Measurements from ENCODE around the gene GRB7.
"Not testable (repeated sequence)": the region's sequence is repeated elsewhere in the genome, so short reads cannot be mapped to it uniquely, and the experiment has no call there.

Gene GRB7

DNA sequence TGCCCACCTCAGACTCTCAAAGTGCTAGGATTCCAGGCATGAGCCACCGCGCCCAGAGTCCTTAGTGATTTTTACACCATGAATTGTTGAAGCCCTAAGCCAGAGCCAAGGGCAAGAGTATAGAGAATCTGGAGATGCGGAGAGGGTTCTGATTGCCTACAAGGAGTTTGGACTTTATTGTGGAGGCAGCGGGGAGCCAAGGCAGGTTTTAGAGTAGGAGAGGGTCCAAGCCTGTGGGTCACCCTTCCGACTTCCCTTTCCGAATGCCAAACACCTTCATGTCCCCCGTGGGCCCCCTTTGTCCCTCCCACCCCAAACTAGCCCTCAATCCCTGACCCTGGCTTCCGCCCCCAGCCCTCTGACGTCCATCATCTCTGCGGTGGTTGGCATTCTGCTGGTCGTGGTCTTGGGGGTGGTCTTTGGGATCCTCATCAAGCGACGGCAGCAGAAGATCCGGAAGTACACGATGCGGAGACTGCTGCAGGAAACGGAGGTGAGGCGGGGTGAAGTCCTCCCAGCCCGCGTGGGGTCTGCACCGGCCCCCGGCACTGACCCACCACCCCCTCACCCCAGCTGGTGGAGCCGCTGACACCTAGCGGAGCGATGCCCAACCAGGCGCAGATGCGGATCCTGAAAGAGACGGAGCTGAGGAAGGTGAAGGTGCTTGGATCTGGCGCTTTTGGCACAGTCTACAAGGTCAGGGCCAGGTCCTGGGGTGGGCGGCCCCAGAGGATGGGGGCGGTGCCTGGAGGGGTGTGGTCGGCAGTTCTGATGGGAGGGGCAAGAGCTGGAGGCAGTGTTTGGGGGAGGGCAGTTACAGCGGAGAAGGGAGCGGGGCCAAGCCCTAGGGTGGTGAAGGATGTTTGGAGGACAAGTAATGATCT lies 14.5 kb upstream of the GRB7 start:
- Histone ChIP-seq H3K9me3 (replicated peaks; ENCODE audit: low read length) (no peaks in the 10 kb centered on the region), H3K4me3 (ENCODE audit: low read length) (no peak overlapping the region), H3K27me3 (ENCODE audit: control insufficient read depth, insufficient read depth, low read length) (no peaks in the 10 kb centered on the region), H3K9ac (ENCODE audit: low read depth, low read length) (no peak overlapping the region), H3K4me2 (ENCODE audit: low read length) (no peak overlapping the region), H3K4me1 (ENCODE audit: control insufficient read depth, insufficient read depth, low read length) (no peaks in the 10 kb centered on the region), H3K36me3 (ENCODE audit: insufficient read depth, low read length) (peaks cover 58% of the 10 kb centered on the region)

DNA sequence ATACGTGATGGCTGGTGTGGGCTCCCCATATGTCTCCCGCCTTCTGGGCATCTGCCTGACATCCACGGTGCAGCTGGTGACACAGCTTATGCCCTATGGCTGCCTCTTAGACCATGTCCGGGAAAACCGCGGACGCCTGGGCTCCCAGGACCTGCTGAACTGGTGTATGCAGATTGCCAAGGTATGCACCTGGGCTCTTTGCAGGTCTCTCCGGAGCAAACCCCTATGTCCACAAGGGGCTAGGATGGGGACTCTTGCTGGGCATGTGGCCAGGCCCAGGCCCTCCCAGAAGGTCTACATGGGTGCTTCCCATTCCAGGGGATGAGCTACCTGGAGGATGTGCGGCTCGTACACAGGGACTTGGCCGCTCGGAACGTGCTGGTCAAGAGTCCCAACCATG lies 13.0 kb upstream of the GRB7 start:
- Histone ChIP-seq H3K27me3 (ENCODE audit: control insufficient read depth, insufficient read depth, low read length) (no peaks in the 10 kb centered on the region), H3K4me1 (ENCODE audit: control insufficient read depth, insufficient read depth, low read length) (peaks cover 5% of the 10 kb centered on the region), H3K9me3 (replicated peaks; ENCODE audit: low read length) (no peaks in the 10 kb centered on the region), H3K36me3 (ENCODE audit: insufficient read depth, low read length) (peaks cover 56% of the 10 kb centered on the region), H3K9ac (ENCODE audit: low read depth, low read length) (no peak overlapping the region), H3K4me2 (ENCODE audit: low read length) (no peak overlapping the region), H3K4me3 (ENCODE audit: low read length) (no peak overlapping the region)

DNA sequence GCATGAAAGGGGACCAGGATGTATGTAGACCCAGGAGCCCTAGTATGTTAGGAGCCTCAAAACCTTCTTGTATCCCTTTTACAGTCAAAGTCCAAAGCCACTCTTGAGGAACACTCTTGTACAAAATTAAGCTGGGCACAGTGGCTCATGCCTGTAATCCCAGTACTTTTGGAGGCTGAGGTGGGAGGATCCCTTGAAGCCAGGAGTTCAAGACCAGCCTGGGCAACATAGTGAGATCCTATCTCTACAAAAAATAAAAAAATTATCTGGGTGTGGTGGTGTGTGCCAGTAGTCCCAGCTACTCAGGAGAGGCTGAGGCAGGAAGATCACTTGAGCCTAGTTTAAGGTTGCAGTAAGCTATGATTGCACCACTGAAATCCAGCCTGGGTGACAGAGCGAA lies 11.8 kb upstream of the GRB7 start:
- not testable (repeated sequence) for H3K4me2 ChIP-seq (ENCODE audit: low read length); H3K9me3 ChIP-seq (replicated peaks; ENCODE audit: low read length); H3K9ac ChIP-seq (ENCODE audit: low read depth, low read length); H3K4me3 ChIP-seq (ENCODE audit: low read length); H3K4me1 ChIP-seq (ENCODE audit: control insufficient read depth, insufficient read depth, low read length); H3K27me3 ChIP-seq (ENCODE audit: control insufficient read depth, insufficient read depth, low read length)
- H3K36me3 ChIP-seq (ENCODE audit: insufficient read depth, low read length): peaks cover 50% of the 10 kb centered on the region

DNA sequence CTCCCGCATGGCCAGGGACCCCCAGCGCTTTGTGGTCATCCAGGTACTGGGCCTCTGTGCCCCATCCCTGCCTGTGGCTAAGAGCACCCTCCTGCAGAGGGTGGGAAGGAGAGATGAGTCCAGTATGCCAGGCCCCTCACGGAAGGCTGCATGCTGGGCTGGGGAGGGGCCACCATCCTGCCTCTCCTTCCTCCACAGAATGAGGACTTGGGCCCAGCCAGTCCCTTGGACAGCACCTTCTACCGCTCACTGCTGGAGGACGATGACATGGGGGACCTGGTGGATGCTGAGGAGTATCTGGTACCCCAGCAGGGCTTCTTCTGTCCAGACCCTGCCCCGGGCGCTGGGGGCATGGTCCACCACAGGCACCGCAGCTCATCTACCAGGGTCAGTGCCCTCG lies 11.1 kb upstream of the GRB7 start:
- peaks cover 7% of the 10 kb centered on the region for H3K4me1 ChIP-seq (ENCODE audit: control insufficient read depth, insufficient read depth, low read length)
- H3K4me2 ChIP-seq (ENCODE audit: low read length): no peak overlapping the region
- peaks cover 50% of the 10 kb centered on the region for H3K36me3 ChIP-seq (ENCODE audit: insufficient read depth, low read length)
- H3K9me3 ChIP-seq (replicated peaks; ENCODE audit: low read length): no peaks in the 10 kb centered on the region
- no peaks in the 10 kb centered on the region for H3K27me3 ChIP-seq (ENCODE audit: control insufficient read depth, insufficient read depth, low read length)
- no peak overlapping the region for H3K4me3 ChIP-seq (ENCODE audit: low read length)
- no peak overlapping the region for H3K9ac ChIP-seq (ENCODE audit: low read depth, low read length)

DNA sequence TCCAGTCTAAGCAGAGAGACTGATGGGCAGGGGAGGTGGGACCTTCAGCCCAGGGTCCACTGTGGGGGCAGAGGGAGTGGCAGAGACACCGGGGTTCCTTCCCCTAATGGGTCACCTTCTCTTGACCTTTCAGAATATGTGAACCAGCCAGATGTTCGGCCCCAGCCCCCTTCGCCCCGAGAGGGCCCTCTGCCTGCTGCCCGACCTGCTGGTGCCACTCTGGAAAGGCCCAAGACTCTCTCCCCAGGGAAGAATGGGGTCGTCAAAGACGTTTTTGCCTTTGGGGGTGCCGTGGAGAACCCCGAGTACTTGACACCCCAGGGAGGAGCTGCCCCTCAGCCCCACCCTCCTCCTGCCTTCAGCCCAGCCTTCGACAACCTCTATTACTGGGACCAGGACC lies 10.2 kb upstream of the GRB7 start:
- Histone ChIP-seq H3K4me3 (ENCODE audit: low read length) (no peak overlapping the region), H3K27me3 (ENCODE audit: control insufficient read depth, insufficient read depth, low read length) (no peaks in the 10 kb centered on the region), H3K4me2 (ENCODE audit: low read length) (no peak overlapping the region), H3K36me3 (ENCODE audit: insufficient read depth, low read length) (peaks cover 46% of the 10 kb centered on the region), H3K9ac (ENCODE audit: low read depth, low read length) (no peak overlapping the region), H3K9me3 (replicated peaks; ENCODE audit: low read length) (no peaks in the 10 kb centered on the region), H3K4me1 (ENCODE audit: control insufficient read depth, insufficient read depth, low read length) (peaks cover 7% of the 10 kb centered on the region)

DNA sequence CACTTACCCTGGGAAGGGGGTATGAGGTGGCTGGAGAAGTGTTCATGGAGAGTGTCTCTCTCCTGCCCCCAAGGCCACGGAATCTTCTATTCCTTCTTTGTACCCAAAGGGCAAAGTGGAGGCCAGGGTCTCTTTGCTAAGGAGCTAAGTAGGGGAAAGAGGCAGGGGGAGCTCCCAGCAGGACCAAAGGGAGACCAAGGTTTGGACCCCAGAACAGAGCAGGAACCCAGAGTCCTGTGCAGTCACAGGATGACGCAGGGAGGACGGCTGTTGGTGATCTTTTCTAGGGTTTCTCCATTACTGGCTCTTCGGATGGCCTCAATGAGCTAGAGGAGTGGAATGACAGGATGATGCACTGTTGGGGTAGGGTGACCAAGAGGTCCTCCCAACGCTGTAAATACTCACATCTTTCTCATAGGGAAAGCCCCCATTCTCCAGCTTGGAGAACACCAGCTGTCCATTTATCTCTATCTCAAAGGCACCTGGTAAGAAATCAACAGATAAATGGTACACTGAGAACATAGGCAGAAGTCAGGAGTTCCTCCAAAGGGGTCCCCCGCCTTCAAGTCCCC lies 8.4 kb upstream of the GRB7 start:
- Histone ChIP-seq H3K27me3 (ENCODE audit: control insufficient read depth, insufficient read depth, low read length) (no peaks in the 10 kb centered on the region), H3K36me3 (ENCODE audit: insufficient read depth, low read length) (peaks cover 43% of the 10 kb centered on the region), H3K9ac (ENCODE audit: low read depth, low read length) (peak overlapping the region; percentile 81), H3K4me1 (ENCODE audit: control insufficient read depth, insufficient read depth, low read length) (peaks cover 7% of the 10 kb centered on the region), H3K4me2 (ENCODE audit: low read length) (peak overlapping the region; percentile 87), H3K9me3 (replicated peaks; ENCODE audit: low read length) (no peaks in the 10 kb centered on the region), H3K4me3 (ENCODE audit: low read length) (peak overlapping the region; percentile 75)

DNA sequence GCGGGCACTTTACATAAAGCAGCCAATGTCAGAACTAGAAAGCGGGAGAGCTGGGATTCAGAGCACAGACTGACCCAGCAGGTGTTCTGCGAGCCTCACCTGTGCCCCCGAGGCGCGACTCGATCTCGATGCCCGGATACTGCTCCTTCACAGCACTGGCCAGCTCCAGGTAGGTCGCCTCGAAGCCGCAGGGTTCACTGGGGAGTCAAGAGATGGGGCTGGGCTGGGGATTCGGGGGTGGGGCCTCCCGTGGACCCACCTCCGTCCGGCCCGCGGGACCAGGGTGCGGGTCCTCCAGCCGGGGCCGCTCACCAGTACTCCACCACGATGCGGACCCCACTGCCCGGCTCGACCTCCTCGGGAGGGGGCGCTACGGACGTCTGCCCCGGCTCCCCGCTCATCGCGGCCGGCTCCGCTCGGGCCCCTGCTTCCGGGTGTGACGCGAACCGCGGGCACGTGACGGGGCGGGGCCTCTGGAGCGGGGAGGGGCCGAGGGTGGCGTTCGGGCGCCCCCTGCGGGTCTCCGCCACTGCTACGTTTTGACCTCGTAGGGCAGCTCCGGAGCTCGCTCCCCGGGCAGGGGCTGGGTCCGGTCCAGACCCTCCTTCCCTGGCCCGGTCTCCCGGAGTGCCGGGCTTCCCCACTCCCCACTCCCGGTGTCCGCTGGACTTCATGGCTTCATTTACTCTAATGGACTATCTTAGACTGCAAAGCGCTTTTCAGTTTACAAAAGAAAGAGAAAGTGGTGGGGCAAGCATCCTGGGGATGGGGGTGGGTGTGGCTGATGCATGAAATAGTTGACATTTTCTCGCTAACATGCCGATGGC lies 7.4 kb upstream of the GRB7 start, which contains the start of gene MIEN1:
Gene MIEN1 (minus strand): TSS at position 438 of the 827 bp plus-strand sequence. CDS start 37 bp downstream, at position 401.
- H3K4me3 ChIP-seq (ENCODE audit: low read length): peak within 1 kb of the TSS; percentile 75
- H3K36me3 ChIP-seq (ENCODE audit: insufficient read depth, low read length): peaks cover 34% of the 10 kb centered on the region
- no peaks in the 10 kb centered on the region for H3K27me3 ChIP-seq (ENCODE audit: control insufficient read depth, insufficient read depth, low read length)

DNA sequence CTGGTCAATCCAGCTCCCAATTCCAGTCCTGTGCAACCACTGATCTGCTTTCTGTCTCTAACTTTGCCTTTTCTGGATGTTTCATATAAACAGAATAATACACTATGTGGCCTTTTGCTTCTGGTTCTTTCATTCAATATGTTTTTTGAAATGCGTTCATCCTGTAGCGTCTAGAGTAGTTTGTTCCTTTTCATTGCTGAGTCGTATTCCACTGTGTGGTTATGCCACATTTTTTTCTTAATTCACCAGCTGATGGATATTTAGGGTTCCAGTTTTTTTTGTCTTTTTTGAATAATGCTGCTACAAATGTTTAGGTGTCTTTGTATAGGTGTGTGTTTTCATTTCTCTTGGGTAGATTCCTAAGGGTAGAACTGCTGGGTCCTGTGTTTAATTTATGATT lies 5.2 kb upstream of the GRB7 start:
- no peak overlapping the region for H3K9ac ChIP-seq (ENCODE audit: low read depth, low read length)
- peaks cover 18% of the 10 kb centered on the region for H3K36me3 ChIP-seq (ENCODE audit: insufficient read depth, low read length)
- H3K4me3 ChIP-seq (ENCODE audit: low read length): no peak overlapping the region
- peaks cover 5% of the 10 kb centered on the region for H3K27me3 ChIP-seq (ENCODE audit: control insufficient read depth, insufficient read depth, low read length)
- H3K9me3 ChIP-seq (replicated peaks; ENCODE audit: low read length): no peaks in the 10 kb centered on the region
- no peak overlapping the region for H3K4me2 ChIP-seq (ENCODE audit: low read length)
- H3K4me1 ChIP-seq (ENCODE audit: control insufficient read depth, insufficient read depth, low read length): peaks cover 7% of the 10 kb centered on the region

More for the DNA sequence above, 7.4 kb upstream of the GRB7 start, which contains the start of gene MIEN1:
- Histone ChIP-seq H3K4me2 (ENCODE audit: low read length) (peak within 1 kb of the TSS; percentile 87), H3K9me3 (replicated peaks; ENCODE audit: low read length) (no peaks in the 10 kb centered on the region), H3K4me1 (ENCODE audit: control insufficient read depth, insufficient read depth, low read length) (peaks cover 7% of the 10 kb centered on the region), H3K9ac (ENCODE audit: low read depth, low read length) (peak within 1 kb of the TSS; percentile 81)

DNA sequence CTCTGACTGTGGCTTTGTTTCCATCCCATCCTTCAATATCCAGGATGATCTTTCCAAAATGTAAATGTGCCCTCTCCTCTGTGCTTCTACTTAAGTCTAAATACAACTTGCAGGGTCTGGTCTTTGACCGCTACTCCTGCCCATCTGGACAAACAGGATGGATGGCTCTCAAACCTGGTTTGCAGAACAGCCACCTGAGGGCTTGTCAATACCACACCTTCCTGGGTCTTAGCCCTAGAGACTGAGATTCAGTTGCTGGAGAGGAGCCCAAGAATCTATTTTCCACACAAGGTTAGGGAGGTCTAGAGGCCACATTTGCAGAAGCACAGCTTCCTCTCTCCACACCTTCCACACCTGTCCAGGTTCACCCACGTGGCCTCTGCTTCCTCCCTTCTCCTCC lies 1.9 kb upstream of the GRB7 start:
- Histone ChIP-seq H3K4me2 (ENCODE audit: low read length) (no peak overlapping the region), H3K27me3 (ENCODE audit: control insufficient read depth, insufficient read depth, low read length) (peaks cover 26% of the 10 kb centered on the region), H3K9ac (ENCODE audit: low read depth, low read length) (no peak overlapping the region), H3K4me1 (ENCODE audit: control insufficient read depth, insufficient read depth, low read length) (peaks cover 24% of the 10 kb centered on the region), H3K4me3 (ENCODE audit: low read length) (no peak overlapping the region), H3K36me3 (ENCODE audit: insufficient read depth, low read length) (no peaks in the 10 kb centered on the region), H3K9me3 (replicated peaks; ENCODE audit: low read length) (no peaks in the 10 kb centered on the region)

DNA sequence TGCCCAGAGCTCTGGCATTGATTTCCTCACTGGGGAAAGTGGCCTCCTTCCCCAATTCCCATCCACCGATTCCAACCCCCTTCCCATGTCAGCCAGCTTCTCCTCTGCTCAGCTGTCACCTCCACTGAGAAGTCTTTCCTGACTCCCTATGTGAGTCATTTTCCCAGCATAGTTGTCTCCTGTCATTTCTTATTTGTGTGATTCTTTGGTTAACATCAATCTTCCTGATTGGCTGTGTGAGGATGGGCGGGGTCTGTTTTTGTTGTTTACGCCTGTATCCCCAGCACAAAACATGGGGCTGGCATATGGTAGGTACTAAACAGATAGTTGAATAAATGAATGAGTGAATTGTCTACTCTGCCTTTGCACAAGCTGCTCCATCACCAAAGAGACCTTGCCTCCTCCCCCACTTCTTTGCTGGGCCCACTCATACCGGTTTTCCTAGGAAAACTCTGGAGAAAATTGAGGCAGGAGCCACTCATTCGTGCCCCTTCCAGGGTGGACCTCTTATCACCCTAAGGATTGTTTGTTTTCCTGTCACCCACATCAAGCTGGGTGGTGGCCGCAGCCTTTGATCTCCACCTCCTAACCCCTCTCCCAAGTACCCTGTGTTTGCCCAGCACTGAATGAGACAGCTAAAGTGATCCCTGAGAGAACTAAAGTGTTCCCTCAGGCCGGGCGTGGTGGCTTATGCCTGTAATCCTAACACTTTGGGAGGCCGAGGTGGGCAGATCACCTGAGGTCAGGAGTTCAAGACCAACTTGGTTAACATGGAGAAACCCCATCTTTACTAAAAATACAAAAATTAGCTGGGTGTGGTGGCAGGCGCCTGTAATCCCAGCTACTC lies 1.2 kb upstream of the GRB7 start:
- H3K4me3 ChIP-seq (ENCODE audit: low read length): no peak overlapping the region
- H3K9me3 ChIP-seq (replicated peaks; ENCODE audit: low read length): no peaks in the 10 kb centered on the region
- H3K9ac ChIP-seq (ENCODE audit: low read depth, low read length): no peak overlapping the region
- peaks cover 31% of the 10 kb centered on the region for H3K4me1 ChIP-seq (ENCODE audit: control insufficient read depth, insufficient read depth, low read length)
- no peaks in the 10 kb centered on the region for H3K36me3 ChIP-seq (ENCODE audit: insufficient read depth, low read length)
- H3K4me2 ChIP-seq (ENCODE audit: low read length): no peak overlapping the region
- H3K27me3 ChIP-seq (ENCODE audit: control insufficient read depth, insufficient read depth, low read length): peaks cover 26% of the 10 kb centered on the region

All from skeletal muscle satellite cell (primary cell).